SJCRH30 (cell line): Measurements from ENCODE around the gene AMER2. TPM values are rescaled to one million over a fixed set of nuclear protein-coding genes. Genes with fewer than 3 reads are reported as not detected.

Experiments
- DNase-seq, 2 experiments: peaks; one replicate each; pipeline ENCODE4 v3.0.0-alpha.2; 2015 to 2020
- H3K27ac ChIP-seq: fragments of 250-450 bp; sonication (Bioruptor Pico); 2 replicates; pipeline ENCODE4 v1.5.1; 2020; ENCODE audit warnings: mild to moderate bottlenecking, moderate library complexity
- H3K27me3 ChIP-seq: fragments of 250-450 bp; sonication (Bioruptor Pico); 2 replicates; pipeline ENCODE4 v1.5.1; 2020; ENCODE audit warnings: mild to moderate bottlenecking, moderate library complexity
- H3K36me3 ChIP-seq: fragments of 250-450 bp; sonication (Bioruptor Pico); 2 replicates; pipeline ENCODE4 v1.5.1; 2020; ENCODE audit warnings: mild to moderate bottlenecking, moderate library complexity
- H3K4me1 ChIP-seq: fragments of 250-450 bp; sonication (Bioruptor Pico); 2 replicates; pipeline ENCODE4 v1.5.1; 2020; ENCODE audit warnings: mild to moderate bottlenecking, moderate library complexity
- H3K4me3 ChIP-seq: fragments of 250-450 bp; sonication (Bioruptor Pico); 2 replicates; pipeline ENCODE4 v1.5.1; 2020; ENCODE audit warnings: mild to moderate bottlenecking, moderate library complexity
- H3K9me3 ChIP-seq: fragments of 250-450 bp; sonication (Bioruptor Pico); replicated peaks from 2 replicates; pipeline ENCODE4 v1.5.1; 2020; ENCODE audit warnings: mild to moderate bottlenecking, moderate library complexity
- total RNA-seq: library from RNA; depleted of rRNA; stranded (reverse); fragments of >200 nt; shearing (Covaris generic); gene quantifications from 2 replicates; pipeline ENCODE4 v1.2.3, GENCODE V29; 2014; rRNA removed

Gene AMER2
- not detected in 2 replicates for total RNA-seq

DNA sequence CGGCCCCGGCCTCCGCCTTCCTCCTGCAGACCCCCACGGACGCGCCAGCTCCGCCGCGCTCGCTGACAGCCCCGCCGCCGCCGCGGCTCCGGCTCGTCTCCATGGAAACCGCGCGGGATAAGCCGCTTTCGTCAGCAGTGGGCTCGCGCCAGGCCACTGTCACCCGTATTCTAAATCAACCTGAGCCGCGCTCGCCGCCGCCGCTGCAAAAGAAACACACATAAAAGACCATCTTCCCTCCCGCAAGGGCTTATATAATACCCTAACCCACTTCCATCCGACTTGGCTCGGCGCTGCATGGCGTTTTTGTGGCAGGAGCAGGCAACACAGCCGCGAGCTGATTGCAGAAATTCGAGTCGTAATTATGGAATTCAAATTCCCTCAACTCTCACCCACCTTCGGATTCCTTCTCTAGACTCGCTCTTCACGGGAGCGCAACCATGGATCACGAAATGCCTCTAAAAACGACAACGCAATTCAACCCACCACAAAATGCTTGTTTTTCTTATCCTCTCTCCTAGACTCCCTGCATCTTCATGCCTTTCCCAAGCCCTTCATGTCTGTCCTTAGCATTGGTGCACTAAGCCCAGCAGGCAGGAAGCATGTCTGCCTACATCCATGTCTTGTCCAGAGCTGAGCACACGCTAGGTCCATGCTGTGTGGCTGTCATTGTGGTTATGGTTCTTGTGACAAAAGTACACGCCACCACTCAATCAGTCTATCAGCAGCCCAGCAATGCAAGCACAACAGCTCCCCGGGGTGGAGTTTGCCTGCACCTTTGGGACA is at the start of gene AMER2:
AMER2 (minus strand) TSS at position 772 of the 786 bp plus-strand sequence; CDS start at position 103, 669 bp downstream.
- no peaks in the 10 kb centered on the region for H3K36me3 ChIP-seq
- no peak within 1 kb of the TSS for H3K4me3 ChIP-seq
- no peaks in the 10 kb centered on the region for H3K9me3 ChIP-seq
- no peaks in the 10 kb centered on the region for H3K4me1 ChIP-seq
- DNase-seq, result no peak
- H3K27me3 ChIP-seq, result peaks cover 11% of the 10 kb centered on the region
- no peak within 1 kb of the TSS for H3K27ac ChIP-seq

DNA sequence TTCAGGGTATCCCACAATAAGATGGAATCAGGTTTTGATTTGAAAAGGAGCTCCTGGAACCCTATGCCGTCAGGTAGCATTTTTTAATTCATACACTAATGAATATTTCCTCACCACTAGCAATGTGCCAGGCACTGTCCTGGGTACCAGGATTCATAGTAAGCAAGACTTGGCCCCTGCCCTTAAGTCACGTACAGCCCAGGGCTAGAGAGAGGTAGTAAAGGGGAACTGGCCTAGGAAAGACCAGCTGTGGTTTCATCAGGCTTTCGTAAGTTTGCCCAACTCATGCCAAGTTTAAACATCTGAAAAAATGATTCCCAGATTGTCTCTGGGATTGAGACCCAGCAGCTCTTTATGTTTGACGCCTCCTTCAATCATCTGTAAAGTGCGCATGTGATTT is 45.9 kb upstream of the AMER2 start:
- DNase-seq, result no peak
- H3K36me3 ChIP-seq, result no peaks in the 10 kb centered on the region
- no peaks in the 10 kb centered on the region for H3K9me3 ChIP-seq
- no peaks in the 10 kb centered on the region for H3K4me1 ChIP-seq
- H3K27me3 ChIP-seq, result peaks cover 11% of the 10 kb centered on the region; the same call in 1 of the 2 replicates
- no peak overlapping the region for H3K4me3 ChIP-seq
- H3K27ac ChIP-seq, result no peak overlapping the region

- no peaks in the 10 kb centered on the region for H3K4me1 ChIP-seq
- peaks cover 5% of the 10 kb centered on the region; the same call in 1 of the 2 replicates for H3K27me3 ChIP-seq
- no peak for DNase-seq
- H3K9me3 ChIP-seq, result no peaks in the 10 kb centered on the region
- no peak overlapping the region for H3K4me3 ChIP-seq
- H3K27ac ChIP-seq, result no peak overlapping the region
- H3K36me3 ChIP-seq, result no peaks in the 10 kb centered on the region
Measured at GRCh38 chr13:25217023-25217885, 45.2 kb upstream of the AMER2 start.

DNA sequence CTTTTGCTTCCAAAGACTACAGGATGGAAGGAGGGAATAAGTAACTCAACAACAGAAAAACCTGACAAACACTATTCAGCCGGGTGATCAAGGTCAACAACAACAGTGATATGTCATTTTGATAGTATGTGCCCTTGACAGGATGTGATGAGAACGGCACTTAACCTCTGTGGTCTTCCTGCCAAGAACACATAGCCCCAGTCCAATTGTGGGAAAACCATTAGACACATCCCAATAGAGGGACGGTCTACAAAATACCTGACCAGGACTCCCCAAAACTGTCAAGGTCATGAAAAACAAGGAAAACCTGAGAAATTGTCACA is 43.1 kb upstream of the AMER2 start:
- Histone ChIP-seq H3K9me3 (no peaks in the 10 kb centered on the region), H3K27ac (no peak overlapping the region), H3K27me3 (peaks cover 4% of the 10 kb centered on the region; the same call in 1 of the 2 replicates), H3K4me1 (no peaks in the 10 kb centered on the region), H3K36me3 (no peaks in the 10 kb centered on the region), H3K4me3 (no peak overlapping the region)
- no peak for DNase-seq

- H3K36me3 ChIP-seq, result no peaks in the 10 kb centered on the region
- no peaks in the 10 kb centered on the region for H3K4me1 ChIP-seq
- no peak overlapping the region for H3K4me3 ChIP-seq
- peaks cover 7% of the 10 kb centered on the region; the same call in 1 of the 2 replicates for H3K27me3 ChIP-seq
- no peaks in the 10 kb centered on the region for H3K9me3 ChIP-seq
- no peak overlapping the region for H3K27ac ChIP-seq
- DNase-seq, result peak in 1 of 2 experiments; percentile 10
Measured at GRCh38 chr13:25214491-25215252, 42.6 kb upstream of the AMER2 start.

DNA sequence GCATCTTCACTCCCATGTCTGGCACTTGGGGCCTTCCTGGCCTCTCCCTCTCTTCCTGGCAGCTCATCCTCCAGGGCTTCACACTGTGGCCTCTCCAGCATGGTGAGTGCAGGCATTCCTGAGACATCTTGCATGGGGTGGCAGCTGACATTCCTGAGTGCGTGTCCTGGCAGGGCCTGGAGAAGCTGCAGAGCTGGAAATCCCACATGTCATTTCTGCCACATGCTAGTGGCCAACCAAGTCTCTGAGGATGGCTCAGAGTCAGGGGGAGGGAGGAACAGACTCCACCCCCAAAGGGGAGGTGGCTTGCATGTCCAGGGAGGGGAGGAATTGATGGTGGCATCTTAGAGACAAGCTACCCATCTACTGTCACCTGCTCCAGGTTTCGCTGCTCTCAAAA is 41.6 kb upstream of the AMER2 start:
- no peaks in the 10 kb centered on the region for H3K4me1 ChIP-seq
- H3K27ac ChIP-seq, result no peak overlapping the region
- no peaks in the 10 kb centered on the region for H3K36me3 ChIP-seq
- no peak overlapping the region for H3K4me3 ChIP-seq
- peaks cover 7% of the 10 kb centered on the region for H3K27me3 ChIP-seq
- peak; percentile 6 to 8 for DNase-seq
- no peaks in the 10 kb centered on the region for H3K9me3 ChIP-seq

DNA sequence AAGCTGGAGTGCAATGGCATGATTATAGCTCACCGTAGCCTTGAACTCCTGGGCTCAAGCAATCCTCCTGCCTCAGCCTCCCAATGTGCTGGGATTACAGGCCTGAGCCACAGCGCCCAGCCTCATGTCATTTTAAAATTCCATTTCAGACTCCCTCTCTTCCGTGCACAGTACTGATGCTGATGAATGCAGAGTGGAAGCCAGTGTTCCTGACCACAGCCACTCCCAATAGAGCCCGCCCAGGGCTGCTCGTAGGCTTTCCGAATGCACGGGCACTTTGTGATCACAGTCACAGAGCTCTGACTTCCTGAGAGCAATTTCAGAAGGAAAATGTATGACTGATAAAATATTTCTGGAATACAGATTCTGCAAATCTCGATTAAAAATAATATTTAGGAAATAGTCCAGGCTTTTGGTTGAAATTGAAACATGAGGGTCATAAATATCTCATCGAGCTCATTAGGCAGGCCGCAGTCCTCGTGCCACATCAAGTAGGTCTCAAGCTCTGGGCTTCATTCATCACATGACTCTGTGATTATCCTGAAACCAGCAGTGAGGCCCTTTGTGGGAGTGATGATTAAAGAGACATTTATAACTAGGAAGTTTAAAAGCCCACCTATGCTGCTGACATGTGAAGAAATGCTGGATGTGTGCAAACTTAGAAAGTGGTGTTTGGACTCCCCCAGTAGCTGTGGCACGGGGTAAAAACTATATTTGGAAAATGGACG is 38.9 kb upstream of the AMER2 start:
- no peak overlapping the region for H3K4me3 ChIP-seq
- H3K36me3 ChIP-seq, result no peaks in the 10 kb centered on the region

DNA sequence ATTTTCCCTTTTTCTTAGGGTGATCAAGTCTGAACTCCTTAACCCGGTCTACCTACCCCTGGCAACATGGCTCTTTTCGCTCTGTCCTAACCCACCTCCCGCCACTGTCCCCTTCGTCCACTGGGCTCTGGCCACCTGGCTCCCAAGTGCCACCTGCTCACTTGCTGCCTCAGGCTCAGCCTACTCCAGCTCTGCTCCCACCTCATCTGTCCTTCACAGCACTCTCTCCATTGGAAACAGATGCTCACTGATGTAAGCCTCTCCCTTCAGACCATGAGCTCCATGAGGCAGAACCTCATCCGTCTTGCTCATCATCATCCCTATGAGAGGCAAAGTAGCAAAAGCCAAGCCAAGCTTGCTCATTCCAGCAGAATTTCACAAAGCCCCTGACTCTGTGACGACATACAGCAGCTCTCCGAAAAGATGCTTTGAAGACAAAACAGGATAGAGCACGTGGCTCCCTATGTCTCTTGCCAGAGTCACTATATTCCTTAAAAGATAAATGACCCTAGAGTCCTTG is 35.3 kb upstream of the AMER2 start:
- Histone ChIP-seq H3K27ac (no peak overlapping the region), H3K27me3 (peaks cover 20% of the 10 kb centered on the region), H3K4me3 (no peak overlapping the region), H3K4me1 (no peaks in the 10 kb centered on the region), H3K9me3 (no peaks in the 10 kb centered on the region), H3K36me3 (no peaks in the 10 kb centered on the region)
- DNase-seq, result no peak

More for the DNA sequence above, 38.9 kb upstream of the AMER2 start:
- no peak for DNase-seq
- no peaks in the 10 kb centered on the region for H3K9me3 ChIP-seq
- H3K4me1 ChIP-seq, result no peaks in the 10 kb centered on the region
- no peak overlapping the region for H3K27ac ChIP-seq
- H3K27me3 ChIP-seq, result peaks cover 11% of the 10 kb centered on the region

DNA sequence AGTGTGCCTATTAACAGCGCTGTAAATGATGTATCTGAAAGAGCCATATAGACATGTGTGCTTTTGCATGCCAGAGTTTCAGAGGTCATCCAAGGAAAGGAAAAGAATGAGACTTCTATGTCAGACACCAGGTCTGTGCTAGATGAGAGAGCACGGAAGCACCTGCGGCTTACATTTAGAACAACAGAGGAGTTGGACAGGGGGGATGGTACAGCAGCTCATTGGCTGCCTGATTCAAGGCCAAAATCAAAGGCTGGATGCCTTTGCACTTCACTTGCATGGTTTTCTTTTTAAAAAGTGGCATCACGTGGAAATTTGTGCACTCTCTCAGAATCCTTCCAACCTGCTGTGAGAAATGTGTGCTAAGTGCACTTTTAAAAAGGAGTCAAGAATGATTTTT is 32.8 kb upstream of the AMER2 start:
- no peak for DNase-seq
- Histone ChIP-seq H3K27me3 (peaks cover 25% of the 10 kb centered on the region), H3K4me1 (no peaks in the 10 kb centered on the region), H3K4me3 (no peak overlapping the region), H3K27ac (no peak overlapping the region), H3K36me3 (no peaks in the 10 kb centered on the region), H3K9me3 (no peaks in the 10 kb centered on the region)

- H3K9me3 ChIP-seq, result no peaks in the 10 kb centered on the region
Measured at GRCh38 chr13:25203127-25203740, 31.1 kb upstream of the AMER2 start.

GRCh38 chr13:25200783-25201182 is 28.7 kb upstream of the AMER2 start:
- Histone ChIP-seq H3K27ac (no peak overlapping the region), H3K9me3 (no peaks in the 10 kb centered on the region)
- DNase-seq, result no peak

More at GRCh38 chr13:25203127-25203740, 31.1 kb upstream of the AMER2 start:
- no peak for DNase-seq
- Histone ChIP-seq H3K27ac (no peak overlapping the region), H3K4me1 (no peaks in the 10 kb centered on the region), H3K27me3 (peaks cover 20% of the 10 kb centered on the region), H3K4me3 (no peak overlapping the region), H3K36me3 (no peaks in the 10 kb centered on the region)

GRCh38 chr13:25198647-25199046 is 26.6 kb upstream of the AMER2 start:
- H3K4me1 ChIP-seq, result no peaks in the 10 kb centered on the region
- DNase-seq, result no peak
- H3K27me3 ChIP-seq, result peaks cover 16% of the 10 kb centered on the region
- H3K36me3 ChIP-seq, result no peaks in the 10 kb centered on the region
- H3K4me3 ChIP-seq, result no peak overlapping the region
- H3K27ac ChIP-seq, result no peak overlapping the region
- H3K9me3 ChIP-seq, result no peaks in the 10 kb centered on the region

More at GRCh38 chr13:25200783-25201182, 28.7 kb upstream of the AMER2 start:
- no peak overlapping the region for H3K4me3 ChIP-seq
- H3K4me1 ChIP-seq, result no peaks in the 10 kb centered on the region
- H3K27me3 ChIP-seq, result peaks cover 20% of the 10 kb centered on the region
- H3K36me3 ChIP-seq, result no peaks in the 10 kb centered on the region

- H3K27ac ChIP-seq, result no peak overlapping the region
- no peaks in the 10 kb centered on the region for H3K4me1 ChIP-seq
- no peak for DNase-seq
- H3K4me3 ChIP-seq, result no peak overlapping the region
- H3K9me3 ChIP-seq, result no peaks in the 10 kb centered on the region
- H3K27me3 ChIP-seq, result peaks cover 20% of the 10 kb centered on the region
- H3K36me3 ChIP-seq, result no peaks in the 10 kb centered on the region
Measured at GRCh38 chr13:25196971-25197370, 24.9 kb upstream of the AMER2 start.
